ENCODE measurements around the gene COL18A1.

COL18A1 gene

DNA sequence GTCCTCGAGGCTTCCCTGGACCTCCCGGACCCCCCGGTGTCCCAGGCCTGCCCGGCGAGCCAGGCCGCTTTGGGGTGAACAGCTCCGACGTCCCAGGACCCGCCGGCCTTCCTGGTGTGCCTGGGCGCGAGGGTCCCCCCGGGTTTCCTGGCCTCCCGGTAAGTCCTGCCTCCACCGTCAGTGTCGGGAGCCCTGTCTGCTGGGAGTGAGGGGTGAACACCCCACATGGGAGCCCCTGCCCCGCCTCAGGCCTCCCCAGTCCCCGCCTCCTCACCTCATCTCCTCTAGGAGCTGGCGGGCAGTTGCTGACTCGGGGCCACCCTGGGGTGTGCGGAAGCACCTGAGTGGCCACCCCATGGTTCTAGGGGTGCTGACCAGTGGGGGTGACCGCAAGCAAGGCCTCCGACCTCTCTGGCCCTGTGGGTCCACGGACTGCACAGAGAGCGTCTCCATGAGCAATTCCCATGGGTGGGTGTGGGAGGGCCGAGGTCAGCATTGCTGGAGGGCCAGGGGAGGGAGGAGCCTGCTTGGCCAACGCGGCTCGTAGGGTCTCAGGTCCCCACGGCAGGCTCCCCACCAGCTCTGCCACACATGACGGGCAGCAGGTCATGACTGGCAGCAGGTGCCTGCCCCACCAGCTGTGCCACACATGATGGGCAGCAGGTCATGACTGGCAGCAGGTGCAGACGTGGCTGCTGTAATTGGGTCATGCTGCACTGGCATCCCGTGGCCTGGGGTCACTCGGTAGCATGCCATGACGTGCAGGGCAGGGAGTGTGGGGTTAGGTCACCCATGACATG is 75.9 kb downstream of the COL18A1 start:
- DNase-seq (ENCODE audit: low read depth in 2 of 2) = no peak

DNA sequence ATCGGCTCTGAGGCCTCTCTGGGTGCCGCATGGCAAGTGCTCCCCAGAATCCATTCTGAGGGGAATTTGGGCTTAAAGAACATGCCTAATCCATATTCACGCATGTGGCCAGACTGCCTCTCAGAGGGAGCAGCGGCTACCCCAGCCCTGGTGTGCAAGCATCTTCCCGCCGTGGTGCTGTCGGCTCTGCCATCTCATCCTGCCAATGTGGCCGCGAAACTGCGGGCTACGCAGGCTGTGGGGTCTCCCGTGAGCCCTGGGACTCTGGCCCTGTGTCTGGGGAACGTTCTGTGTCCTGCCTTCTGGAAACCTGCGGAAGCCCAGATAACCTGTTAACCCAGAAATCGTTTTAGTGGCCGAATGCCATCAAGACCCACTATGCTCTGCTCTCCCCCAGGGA is 76.6 kb downstream of the COL18A1 start:
- DNase-seq (ENCODE audit: low read depth in 2 of 2) = no peak

- DNase-seq (ENCODE audit: low read depth in 2 of 2) = no peak
These were observed 77.3 kb downstream of the COL18A1 start for GRCh38 chr21:45481977-45482898.

DNA sequence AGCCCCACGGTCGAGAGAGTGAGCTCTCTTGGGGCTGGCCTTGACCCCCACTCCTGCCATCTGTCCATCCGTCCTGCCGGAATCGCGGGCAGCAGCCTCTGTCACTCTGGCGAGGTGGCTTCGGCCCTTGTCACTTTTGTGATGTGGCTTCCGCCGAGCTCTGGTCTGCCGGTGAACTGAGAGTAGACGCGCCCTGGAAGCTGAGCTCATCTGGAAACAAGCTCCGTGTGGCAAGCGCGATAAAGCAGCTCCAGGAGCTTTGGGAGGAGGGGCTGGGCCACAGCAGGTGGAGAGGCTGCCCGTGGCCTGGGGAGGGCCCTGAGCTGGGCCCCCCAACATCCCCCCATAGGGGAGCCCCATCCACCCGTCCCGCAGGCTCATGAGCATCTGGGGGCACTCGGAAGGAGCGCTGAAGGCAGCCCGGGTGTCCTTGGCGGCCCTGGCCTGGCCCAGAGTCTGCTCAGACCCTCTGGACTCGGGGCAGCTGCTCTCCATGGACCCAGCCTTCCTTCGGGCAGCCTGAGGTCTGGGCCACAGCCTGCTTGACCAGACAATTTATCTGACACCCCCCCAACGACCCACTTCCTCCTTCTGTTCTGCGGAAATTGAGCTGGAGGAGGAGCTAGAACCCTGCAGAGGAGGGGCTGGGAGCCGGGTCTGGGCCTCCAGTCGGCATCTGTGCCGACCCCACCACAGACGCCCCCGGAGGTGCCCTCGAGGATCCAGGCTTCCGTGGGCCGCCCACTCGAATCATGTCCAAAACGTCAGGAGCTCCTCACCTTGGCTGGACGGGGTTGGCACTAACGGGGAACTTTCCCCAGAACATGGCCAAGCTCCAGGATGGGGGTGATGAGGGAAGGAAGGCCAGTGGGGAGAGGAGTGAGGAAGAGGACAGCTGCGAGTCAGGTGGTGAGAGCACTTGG is 78.2 kb downstream of the COL18A1 start:
- no peak for DNase-seq (ENCODE audit: low read depth in 2 of 2)

GRCh38 chr21:45484318-45484717 is 79.4 kb downstream of the COL18A1 start:
- DNase-seq (ENCODE audit: low read depth in 2 of 2) = no peak

DNA sequence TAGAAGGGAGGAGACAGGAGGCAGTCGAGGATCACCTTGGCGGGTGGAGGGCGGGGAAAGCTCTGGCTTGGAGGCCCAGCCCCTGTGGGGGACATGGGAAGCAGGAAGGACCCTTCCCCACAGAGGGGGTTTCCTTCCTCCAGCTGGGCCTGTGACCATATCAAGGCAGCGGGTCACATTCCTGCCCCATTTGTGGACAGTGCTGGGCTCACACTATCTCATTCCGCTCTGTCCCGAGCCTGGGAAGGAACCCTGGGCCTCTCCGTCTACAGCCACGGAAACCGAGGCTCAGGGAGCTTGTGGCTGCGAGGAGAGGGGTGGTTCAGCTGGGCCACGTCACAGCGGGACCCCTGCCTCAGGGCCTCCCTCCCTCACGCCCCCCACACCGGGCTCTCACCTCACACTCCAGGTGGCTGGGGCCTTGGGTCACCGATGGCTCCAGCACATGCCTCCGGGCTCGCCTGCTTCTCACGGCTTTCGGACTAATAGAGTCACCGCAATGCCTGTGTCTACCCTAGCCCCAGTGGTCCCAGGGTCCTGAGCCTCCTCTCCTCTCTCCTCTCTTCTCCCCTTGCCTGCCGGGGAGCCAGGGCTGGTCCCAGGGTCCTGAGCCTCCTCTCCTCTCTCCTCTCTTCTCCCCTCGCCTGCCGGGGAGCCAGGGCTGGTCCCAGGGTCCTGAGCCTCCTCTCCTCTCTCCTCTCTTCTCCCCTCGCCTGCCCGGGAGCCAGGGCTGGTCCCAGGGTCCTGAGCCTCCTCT is 80.9 kb downstream of the COL18A1 start:
- DNase-seq (ENCODE audit: low read depth in 2 of 2) = no peak

DNA sequence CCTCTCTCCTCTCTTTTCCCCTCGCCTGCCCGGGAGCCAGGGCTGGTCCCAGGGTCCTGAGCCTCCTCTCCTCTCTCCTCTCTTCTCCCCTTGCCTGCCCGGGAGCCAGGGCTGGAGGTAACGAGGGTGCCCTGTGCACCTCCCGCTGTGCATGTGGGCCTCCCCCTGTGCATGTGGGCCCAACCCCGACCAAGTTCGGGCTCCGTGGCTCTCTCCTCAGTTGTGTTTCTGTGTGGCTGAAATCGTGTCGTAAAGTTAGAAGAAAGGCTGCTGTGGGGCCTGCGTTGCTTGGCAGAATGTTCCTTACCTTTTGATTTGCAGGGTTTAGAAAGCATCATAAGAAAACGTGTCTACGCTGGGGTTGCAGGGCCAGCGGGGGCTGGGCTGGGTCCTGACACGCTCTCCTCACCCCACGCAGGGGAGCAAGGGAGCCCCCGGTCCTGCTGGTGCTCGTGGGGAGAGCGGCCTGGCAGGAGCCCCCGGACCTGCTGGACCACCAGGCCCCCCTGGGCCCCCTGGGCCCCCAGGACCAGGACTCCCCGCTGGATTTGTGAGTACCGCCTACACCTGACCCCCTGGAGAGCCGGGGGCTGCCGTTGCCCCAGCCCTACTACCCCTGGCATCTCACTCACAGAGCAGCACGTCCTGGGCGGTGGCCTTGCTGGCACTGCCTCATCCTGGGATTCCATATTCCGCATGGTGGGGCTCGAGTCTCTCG is 81.6 kb downstream of the COL18A1 start:
- DNase-seq (ENCODE audit: low read depth in 2 of 2) = no peak

DNA sequence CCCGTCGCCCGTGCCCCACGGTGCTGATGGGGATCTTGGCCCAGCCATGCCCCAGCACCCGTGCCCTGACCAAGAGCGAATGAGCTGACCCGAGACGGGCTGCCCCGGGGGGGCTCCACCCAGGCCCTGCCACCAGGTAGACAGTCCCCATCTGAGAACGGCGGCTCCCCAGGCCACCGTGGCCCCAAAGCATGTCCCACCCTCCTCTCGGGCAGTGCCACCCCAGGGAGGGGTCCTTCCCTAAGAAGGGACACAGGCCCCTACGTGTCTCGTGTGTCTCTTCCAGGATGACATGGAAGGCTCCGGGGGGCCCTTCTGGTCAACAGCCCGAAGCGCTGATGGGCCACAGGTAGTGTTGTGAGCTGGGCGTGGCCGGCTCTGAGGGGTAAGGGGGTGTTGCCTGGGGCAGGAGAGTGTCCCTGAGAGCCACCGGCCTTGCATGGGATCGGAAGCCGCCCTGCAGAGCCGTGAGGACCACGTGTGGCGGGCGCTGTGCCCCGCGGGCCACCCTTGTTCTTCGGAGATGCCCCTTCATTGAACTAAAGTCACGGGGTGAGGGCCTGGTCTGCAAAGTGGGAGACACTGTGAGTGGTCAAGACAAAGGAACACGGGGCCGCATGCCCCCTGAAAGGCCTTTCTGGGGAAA is 82.3 kb downstream of the COL18A1 start:
- no peak for DNase-seq (ENCODE audit: low read depth in 2 of 2)

- no peak for DNase-seq (ENCODE audit: low read depth in 2 of 2)
These were observed 83.1 kb downstream of the COL18A1 start for GRCh38 chr21:45487891-45488600.

- DNase-seq (ENCODE audit: low read depth in 2 of 2) = no peak
These were observed 84.2 kb downstream of the COL18A1 start for GRCh38 chr21:45488931-45489721.

DNA sequence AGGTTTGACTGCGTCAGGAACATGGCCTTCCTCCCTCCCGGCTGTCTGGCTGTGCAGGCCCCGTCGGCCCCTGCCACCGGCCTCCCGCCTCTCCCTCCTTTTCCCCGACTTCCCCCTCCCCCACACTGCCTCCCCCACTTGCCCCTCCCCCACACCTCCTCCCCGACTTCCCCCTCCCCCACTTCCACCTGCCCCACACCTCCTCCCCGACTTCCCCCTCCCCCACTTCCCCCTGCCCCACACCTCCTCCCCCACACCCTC is 84.7 kb downstream of the COL18A1 start:
- DNase-seq (ENCODE audit: low read depth in 2 of 2) = no peak

DNA sequence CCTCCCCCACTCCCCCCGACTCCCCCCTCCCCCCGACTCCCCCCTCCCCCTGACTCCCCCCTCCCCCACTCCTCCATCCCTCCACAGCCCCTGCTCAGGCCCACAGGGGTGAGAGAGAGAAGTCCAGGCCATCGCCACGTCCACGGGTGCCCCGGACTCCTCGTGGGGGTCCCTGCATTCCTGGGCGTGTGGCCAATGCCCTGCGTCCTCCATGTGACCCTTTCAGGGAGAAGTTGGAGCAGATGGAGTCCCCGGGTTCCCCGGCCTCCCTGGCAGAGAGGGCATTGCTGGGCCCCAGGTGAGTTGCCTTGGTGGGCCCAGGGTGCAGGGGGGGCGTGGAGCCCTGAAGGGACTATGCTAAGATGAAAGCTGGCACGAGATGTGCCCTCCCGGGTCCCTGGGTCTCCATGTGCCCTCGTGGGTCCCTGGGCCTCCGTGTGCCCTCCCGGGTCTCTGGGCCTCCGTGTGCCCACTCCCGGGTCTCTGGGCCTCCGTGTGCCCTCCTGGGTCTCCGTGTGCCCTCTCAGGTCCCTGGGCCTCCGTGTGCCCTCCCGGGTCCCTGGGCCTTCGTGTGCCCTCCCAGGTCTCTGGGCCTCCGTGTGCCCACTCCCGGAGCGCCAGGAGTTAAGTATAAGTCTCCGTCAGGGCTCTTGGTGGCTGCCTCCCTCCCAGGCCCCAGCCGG is 85.2 kb downstream of the COL18A1 start:
- no peak for DNase-seq (ENCODE audit: low read depth in 2 of 2)

- no peak for DNase-seq (ENCODE audit: low read depth in 2 of 2)
These were observed 86.1 kb downstream of the COL18A1 start for GRCh38 chr21:45491056-45491455.

DNA sequence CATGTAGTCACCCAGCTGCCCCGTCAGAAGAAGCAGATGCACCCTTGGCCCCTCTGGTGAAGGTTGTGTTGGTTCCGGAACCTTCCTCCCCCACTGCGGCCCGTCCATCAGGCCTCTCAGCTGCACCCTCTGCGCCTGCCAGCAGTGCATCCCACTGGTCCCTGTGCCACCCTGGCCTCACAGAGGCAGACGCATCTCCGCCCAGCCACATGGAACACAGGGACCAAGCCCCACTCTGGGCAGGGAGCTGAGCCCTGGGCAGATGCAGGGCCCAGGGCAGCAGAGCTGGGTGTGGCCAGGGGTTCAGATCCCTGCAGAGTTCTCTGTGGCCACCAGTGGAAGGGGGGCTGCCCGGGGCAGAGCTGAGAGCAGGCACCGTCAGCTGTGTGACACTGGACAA is 86.7 kb downstream of the COL18A1 start:
- DNase-seq (ENCODE audit: low read depth in 2 of 2) = no peak

GRCh38 chr21:45492765-45493164 is 87.8 kb downstream of the COL18A1 start:
- no peak for DNase-seq (ENCODE audit: low read depth in 2 of 2)

DNA sequence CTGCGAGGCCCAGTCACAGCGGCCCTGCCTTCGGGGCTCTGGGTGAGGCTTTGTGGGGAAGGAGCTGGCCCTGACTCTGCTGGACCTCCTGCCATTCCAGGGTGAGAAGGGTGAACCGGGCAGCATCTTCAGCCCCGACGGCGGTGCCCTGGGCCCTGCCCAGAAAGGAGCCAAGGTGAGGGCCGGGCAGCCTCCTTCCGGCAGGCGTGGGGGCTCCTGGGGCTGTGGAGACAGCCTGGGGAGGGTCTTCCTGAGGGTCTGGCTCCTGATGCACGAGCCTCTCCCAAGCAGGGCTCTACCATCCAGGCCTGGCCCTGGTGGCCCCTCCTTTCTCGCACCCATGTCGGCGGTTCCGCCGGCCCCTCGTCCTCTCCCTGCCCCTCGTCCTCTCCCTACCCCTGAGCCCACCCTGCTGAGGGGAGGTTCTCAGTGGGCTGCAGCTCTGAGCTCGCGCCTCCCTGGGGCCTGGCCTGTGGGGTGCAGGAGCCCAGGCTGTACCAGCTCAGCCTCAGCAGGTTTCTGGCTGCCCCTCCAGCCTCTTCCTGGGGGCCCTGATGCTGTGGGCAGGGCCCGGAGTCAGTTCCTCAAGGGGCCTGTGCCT is 88.5 kb downstream of the COL18A1 start:
- no peak for DNase-seq (ENCODE audit: low read depth in 2 of 2)

GRCh38 chr21:45494135-45494850 is 89.3 kb downstream of the COL18A1 start:
- no peak for DNase-seq (ENCODE audit: low read depth in 2 of 2)
